GM19455 (cell line): ENCODE data around the gene CDH6.

Experiments used
- ATAC-seq: cut with Tn5 transposase; IDR thresholded peaks from one replicate; pipeline ENCODE4 v1.9.1; 2021; ENCODE audit not compliant: unreplicated experiment

CDH6 gene

DNA sequence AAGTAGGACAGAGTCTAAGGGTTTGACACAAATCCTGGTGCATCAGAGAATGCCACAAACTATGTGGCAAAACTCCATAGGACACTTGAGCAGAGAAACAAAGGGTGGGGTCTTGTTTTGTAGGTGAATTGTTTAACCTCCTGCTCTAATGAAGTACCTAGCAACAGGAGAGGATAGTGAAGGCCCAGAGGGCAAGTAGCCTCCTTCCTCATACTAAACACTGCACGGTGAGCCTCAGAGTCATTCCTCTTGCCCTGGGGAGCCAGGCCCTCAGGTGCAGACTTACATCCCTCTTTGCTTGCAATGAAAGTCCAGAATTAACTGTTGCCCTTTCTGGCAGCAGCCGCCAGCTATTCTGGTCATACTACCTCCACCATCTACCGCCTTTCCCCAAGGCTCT lies 172.3 kb downstream of the CDH6 start:
- ATAC-seq: no peak

DNA sequence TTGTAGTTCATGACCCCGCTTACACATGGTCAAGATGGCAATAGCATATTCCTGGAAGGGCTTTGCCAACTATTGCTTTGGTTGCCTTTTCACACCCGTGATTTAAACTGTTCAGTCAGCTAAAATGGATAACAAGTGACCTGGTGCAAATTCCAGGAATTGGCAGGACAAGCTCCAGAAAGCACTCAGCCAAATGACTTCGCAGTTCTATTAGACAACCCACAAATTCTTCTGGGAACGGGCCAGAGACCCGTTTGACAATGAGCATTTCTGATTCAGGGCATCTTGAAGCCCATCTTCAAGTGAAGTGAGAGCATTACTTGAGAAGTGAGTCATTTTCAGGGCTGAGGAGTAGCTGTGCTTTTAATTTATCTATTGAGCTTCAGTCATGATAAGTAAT lies 173.5 kb downstream of the CDH6 start:
- no peak for ATAC-seq

- ATAC-seq: no peak
These were observed 178.6 kb downstream of the CDH6 start for GRCh38 chr5:31372124-31372523.

DNA sequence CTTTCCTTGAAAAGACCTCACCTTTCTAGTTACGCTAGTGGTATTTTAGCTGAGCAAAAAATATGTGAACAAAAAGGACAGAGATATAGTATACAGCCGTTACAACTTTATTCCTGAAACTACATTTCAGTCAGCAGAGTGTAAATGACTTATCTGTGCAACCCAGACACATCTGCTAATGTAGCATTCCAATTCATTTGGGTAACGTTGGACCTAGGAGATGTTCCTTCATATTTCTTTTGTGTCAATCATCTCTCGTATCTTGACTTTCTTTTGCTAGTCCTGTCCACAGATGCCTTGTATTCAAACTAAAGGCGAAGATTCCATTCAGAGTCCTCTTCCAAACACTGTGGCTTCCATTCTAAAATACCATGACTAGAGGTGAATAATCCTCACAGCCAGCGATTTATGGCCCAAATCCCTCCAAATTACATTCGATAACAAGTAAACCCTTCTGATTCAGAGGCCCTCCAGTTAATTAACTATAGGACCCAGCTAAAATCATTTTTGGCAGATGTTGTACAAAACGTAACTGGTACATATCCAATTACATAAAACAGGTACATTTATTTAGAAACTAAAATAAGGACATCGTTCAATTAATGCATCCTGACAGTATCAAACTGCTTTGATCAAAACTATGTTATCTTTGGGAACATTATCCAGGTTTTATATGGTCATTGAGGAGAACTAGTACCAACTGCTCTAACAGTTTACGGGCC lies 182.7 kb downstream of the CDH6 start:
- ATAC-seq: no peak

GRCh38 chr5:31377274-31377946 lies 183.9 kb downstream of the CDH6 start:
- no peak for ATAC-seq

- ATAC-seq: no peak
These were observed 184.7 kb downstream of the CDH6 start for GRCh38 chr5:31378136-31378535.
